ENCODE results near the gene GPR39. TPM values are rescaled to one million over a fixed set of nuclear protein-coding genes. Genes with fewer than 3 reads are reported as not detected.
A peak's percentile ranks its signal among the peaks of the same experiment; 100 is the strongest.
"Not testable (repeated sequence)": the region's sequence is repeated elsewhere in the genome, so short reads cannot be mapped to it uniquely, and the experiment has no call there.

The GPR39 gene
- total and polyA plus RNA-seq, 12 donors: 0.10 to 0.28 (median 0.17) TPM; not detected in 7

DNA sequence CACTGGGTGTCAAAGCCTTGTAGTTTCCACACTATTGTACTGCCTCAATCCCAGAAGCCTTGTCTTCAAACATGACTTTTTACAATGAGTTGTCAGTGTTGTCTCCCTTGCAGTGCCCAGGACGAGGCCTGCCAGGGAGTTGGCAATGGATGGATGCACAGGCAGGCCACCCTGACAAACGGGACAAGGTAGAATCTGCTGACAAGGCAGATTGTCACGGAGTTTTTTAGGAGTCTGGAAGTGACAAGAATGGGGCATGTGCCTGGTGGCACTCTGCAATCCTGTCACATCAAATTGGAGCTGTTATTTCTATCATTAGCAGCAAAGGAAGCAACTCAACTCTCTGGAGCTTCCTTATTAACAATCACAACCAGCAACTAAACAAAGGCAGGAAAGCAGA, 25.2 kb upstream of the GPR39 start:
- 46 to 67% (median 55%) methylated on average over 3 of the region's 3 CpGs for WGBS, 4 donors
- TF ChIP-seq, protein P1, sequence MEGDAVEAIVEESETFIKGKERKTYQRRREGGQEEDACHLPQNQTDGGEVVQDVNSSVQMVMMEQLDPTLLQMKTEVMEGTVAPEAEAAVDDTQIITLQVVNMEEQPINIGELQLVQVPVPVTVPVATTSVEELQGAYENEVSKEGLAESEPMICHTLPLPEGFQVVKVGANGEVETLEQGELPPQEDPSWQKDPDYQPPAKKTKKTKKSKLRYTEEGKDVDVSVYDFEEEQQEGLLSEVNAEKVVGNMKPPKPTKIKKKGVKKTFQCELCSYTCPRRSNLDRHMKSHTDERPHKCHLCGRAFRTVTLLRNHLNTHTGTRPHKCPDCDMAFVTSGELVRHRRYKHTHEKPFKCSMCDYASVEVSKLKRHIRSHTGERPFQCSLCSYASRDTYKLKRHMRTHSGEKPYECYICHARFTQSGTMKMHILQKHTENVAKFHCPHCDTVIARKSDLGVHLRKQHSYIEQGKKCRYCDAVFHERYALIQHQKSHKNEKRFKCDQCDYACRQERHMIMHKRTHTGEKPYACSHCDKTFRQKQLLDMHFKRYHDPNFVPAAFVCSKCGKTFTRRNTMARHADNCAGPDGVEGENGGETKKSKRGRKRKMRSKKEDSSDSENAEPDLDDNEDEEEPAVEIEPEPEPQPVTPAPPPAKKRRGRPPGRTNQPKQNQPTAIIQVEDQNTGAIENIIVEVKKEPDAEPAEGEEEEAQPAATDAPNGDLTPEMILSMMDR (IDR thresholded peaks at IDR 0.05): no peak
- TF ChIP-seq POLR2A (IDR thresholded peaks at IDR 0.05): no peak
- Histone ChIP-seq H3K4me1 (replicated peaks in 1 of 2) (no peaks in the 10 kb centered on the region), H3K27me3 (no peaks in the 10 kb centered on the region), H3K4me3 (no peak overlapping the region), H3K27ac (no peak overlapping the region), H3K9me3 (replicated peaks in 1 of 3) (no peaks in the 10 kb centered on the region), H3K36me3 (replicated peaks in 1 of 2) (no peaks in the 10 kb centered on the region)
- no peak for DNase-seq
- intact Hi-C loops (cut with DNase I): no loop called here

DNA sequence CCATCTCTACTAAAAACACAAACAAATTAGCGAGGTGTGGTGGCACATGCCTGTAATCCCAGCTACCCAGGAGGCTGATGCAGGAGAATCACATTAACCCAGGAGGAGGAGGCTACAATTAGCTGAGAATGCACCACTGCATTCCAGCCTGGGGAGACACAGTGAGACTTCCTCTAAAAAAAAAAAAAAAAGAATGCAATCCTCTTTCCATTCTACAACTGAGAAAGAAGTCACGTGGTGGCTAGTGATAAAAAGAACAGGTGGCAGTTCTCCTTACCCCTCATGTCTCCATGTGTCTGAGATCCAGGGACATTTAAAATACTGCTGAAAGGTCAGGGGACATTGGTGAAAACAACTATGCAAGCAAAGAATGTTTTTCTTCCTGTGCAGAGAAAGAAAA, 24.4 kb upstream of the GPR39 start:
- Histone ChIP-seq H3K4me3 (no peak overlapping the region), H3K4me1 (replicated peaks in 1 of 2) (no peaks in the 10 kb centered on the region), H3K27ac (no peak overlapping the region), H3K27me3 (no peaks in the 10 kb centered on the region), H3K36me3 (replicated peaks in 1 of 2) (no peaks in the 10 kb centered on the region), H3K9me3 (replicated peaks in 1 of 3) (no peaks in the 10 kb centered on the region)
- TF ChIP-seq POLR2A (IDR thresholded peaks at IDR 0.05): no peak
- intact Hi-C loops (cut with DNase I): no loop called here
- no peak for DNase-seq
- 24 to 36% (median 26%) methylated on average over 2 of the region's 2 CpGs for WGBS, 4 donors

GRCh38 chr2:132392879-132393278, 23.7 kb upstream of the GPR39 start:
- no peaks in the 10 kb centered on the region for H3K36me3 ChIP-seq (replicated peaks in 1 of 2)
- no peak overlapping the region for H3K4me3 ChIP-seq
- H3K27me3 ChIP-seq: no peaks in the 10 kb centered on the region
- H3K9me3 ChIP-seq (replicated peaks in 1 of 3): no peaks in the 10 kb centered on the region
- no peak for DNase-seq
- TF ChIP-seq, protein P1 (IDR thresholded peaks at IDR 0.05): no peak
- no peak for TF ChIP-seq POLR2A (IDR thresholded peaks at IDR 0.05)
- no peaks in the 10 kb centered on the region for H3K4me1 ChIP-seq (replicated peaks in 1 of 2)
- intact Hi-C loops (cut with DNase I): no loop called here
- 66 to 76% (median 69%) methylated on average over 7 of the region's 7 CpGs for WGBS, 4 donors
- no peak overlapping the region for H3K27ac ChIP-seq

DNA sequence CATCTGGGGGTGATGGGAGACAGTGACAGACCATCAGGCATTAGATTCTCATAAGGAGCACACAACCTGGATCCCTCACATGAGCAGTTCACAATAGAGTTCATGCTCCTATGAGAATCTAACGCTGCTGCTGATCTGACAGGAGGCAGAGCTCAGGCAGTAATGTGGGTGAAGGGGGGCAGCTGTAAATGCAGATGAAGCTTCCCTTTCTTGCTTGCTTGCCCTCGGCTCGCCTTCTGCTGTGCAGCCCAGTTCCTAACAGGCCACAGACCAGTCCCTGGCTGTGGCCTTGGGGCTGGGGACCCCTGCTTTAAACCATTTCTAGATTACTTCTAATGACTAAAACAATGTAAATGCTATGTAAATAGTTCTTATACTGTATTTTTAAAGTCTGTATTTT, 19.6 kb upstream of the GPR39 start:
- not testable (repeated sequence) for H3K4me1 ChIP-seq (replicated peaks in 1 of 2)
- whole genome bisulfite sequencing, 4 donors: 50 to 63% (median 57%) methylated on average over 3 of the region's 3 CpGs

DNA sequence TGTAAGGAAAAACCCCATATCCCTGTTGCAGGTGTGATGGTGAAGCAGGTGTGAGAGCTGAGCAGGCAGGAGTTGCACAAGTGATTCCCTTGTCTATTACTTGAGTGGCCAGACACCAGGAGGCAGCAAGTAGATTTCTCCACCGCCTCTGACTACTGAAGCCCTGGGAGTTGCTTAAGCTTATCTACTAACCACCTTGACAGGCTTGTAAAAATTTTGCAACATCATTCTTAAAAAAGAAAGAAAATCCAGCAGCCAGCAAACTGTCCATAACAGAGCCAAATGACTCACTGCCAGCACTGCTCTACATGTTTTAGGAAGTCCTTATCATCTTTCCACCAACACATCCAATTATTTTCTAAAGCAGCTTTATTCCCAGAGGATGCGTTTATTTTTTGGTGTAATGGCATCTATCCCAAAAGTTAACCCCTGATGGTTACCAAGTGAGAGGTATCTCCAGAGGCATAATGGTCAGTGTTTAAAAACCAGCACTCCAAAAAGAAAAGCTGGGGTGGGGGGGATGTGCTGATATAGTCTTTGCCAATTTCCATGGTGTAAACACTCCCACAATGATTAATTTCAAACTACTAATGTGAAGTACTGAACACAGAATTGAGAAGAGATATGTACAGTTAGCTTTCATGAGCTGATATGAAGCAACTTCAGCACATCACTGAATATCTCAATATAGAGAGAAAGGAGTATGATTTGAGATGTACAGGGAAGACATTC, 16.3 kb upstream of the GPR39 start:
- intact Hi-C loops (cut with DNase I): no loop called here
- 19 to 38% (median 25%) methylated on average over 2 of the region's 2 CpGs for WGBS, 4 donors
- TF ChIP-seq POLR2A (IDR thresholded peaks at IDR 0.05): no peak
- TF ChIP-seq, protein P1 (IDR thresholded peaks at IDR 0.05): no peak
- peaks cover 3% of the 10 kb centered on the region for H3K27me3 ChIP-seq
- no peaks in the 10 kb centered on the region for H3K9me3 ChIP-seq (replicated peaks in 1 of 3)
- no peak overlapping the region for H3K4me3 ChIP-seq
- H3K27ac ChIP-seq: no peak overlapping the region
- H3K4me1 ChIP-seq (replicated peaks in 1 of 2): no peaks in the 10 kb centered on the region
- no peaks in the 10 kb centered on the region for H3K36me3 ChIP-seq (replicated peaks in 1 of 2)
- DNase-seq: peak in 5 of 7 donors; percentile 14 to 39 (median 29)

More for the DNA sequence above, 19.6 kb upstream of the GPR39 start:
- intact Hi-C loops (cut with DNase I); H3K36me3 ChIP-seq (replicated peaks in 1 of 2); DNase-seq; H3K9me3 ChIP-seq (replicated peaks in 1 of 3); H3K27me3 ChIP-seq; H3K27ac ChIP-seq; H3K4me3 ChIP-seq: not testable (repeated sequence)

All from adrenal gland (tissue), 12 donors.